Stimulated activated naive CD8-positive, alpha-beta T cell treated with anti-CD3 and anti-CD28 coated beads, Interleukin-15, Interleukin-2, amounts not matched to agents 100 ng/mL and 50 ng/mL, for 24 hours (primary cell): ENCODE results near the gene MAPKBP1.

Source experiments
- H3K27ac Mint-ChIP-seq: one replicate; pipeline ENCODE4 v1.8.0; 2021; ENCODE audit warnings: mild to moderate bottlenecking, mixed read lengths
- H3K27me3 Mint-ChIP-seq: one replicate; pipeline ENCODE4 v1.8.0; 2021; ENCODE audit warnings: mixed read lengths
- H3K36me3 Mint-ChIP-seq: one replicate; pipeline ENCODE4 v1.8.0; 2021; ENCODE audit warnings: low read depth, mixed read lengths
- H3K4me1 Mint-ChIP-seq: one replicate; pipeline ENCODE4 v1.8.0; 2021; ENCODE audit warnings: low read depth, mixed read lengths
- H3K4me3 Mint-ChIP-seq: one replicate; pipeline ENCODE4 v1.8.0; 2021; ENCODE audit warnings: mild to moderate bottlenecking, mixed read lengths
- H3K9me3 Mint-ChIP-seq: one replicate; pipeline ENCODE4 v1.8.0; 2021; ENCODE audit warnings: mixed read lengths

The MAPKBP1 gene

DNA sequence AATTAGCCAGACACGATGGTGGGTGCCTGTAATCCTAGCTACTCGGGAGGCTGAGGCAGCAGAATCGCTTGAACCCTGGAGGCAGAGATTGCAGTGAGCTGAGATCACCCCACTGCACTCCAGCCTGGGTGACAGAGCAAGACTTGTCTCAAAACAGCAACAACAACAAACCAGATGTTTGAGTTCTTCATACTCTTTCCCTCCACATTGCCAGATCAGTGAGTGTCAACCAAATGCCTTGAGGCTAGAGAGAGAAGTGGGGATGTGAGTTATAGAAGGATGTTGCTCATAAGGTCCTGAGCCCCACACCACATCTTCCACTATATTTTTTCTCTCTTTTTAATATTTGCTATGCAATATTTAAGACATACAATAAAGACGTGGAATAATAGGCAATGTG lies 19.8 kb downstream of the MAPKBP1 start:
- H3K27me3 Mint-ChIP-seq = no peaks in the 10 kb centered on the region
- H3K36me3 Mint-ChIP-seq = no peaks in the 10 kb centered on the region
- H3K9me3 Mint-ChIP-seq = no peaks in the 10 kb centered on the region
- H3K27ac Mint-ChIP-seq = no peak overlapping the region
- peaks cover 62% of the 10 kb centered on the region for H3K4me1 Mint-ChIP-seq
- no peak overlapping the region for H3K4me3 Mint-ChIP-seq

DNA sequence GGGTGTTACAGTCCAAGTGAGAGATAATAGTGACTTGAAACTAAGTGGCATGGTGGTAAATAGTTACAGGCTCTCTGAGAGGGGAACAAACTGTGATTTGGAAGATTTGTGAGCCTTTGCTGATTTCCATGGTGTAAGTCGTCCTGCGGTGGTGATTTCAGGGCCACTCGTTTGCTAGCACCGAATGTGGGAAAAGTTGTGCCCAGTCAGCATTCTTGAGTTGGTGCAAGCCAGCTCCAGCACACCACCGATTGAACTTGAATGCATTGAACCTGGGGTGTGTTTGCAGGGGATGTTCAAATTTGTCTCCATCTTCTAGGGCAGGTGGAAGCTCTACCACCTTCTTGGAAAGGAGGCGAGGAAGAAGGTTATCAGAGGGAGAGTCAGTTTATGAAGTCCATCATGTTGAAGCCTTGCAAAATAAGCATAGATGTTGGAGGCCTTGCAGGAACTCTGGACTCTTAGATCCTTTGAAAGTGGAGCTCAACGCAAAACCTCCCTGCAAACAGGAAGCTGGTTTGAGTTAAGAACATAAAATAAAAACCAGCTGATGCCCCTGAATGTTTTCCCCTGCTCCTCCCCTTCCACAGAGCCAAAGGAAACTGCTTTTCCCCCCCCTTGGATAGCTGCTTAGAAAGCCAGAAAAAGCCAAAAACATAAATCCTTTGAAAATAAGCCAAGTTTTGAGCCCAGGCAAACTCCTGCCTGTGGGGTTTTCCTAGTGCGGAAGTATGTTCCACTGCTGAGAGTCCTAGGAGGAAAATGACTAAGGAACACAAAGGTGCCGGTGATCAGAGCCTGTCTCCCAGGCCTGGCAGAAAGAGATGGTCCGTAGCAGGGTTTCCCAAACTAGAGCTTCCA lies 21.9 kb downstream of the MAPKBP1 start:
- Mint-ChIP-seq H3K4me1 (peaks cover 48% of the 10 kb centered on the region), H3K4me3 (no peak overlapping the region), H3K9me3 (no peaks in the 10 kb centered on the region), H3K27ac (no peak overlapping the region), H3K36me3 (peaks cover 13% of the 10 kb centered on the region), H3K27me3 (no peaks in the 10 kb centered on the region)

- Mint-ChIP-seq H3K27me3 (no peaks in the 10 kb centered on the region), H3K27ac (peak overlapping the region; percentile 26), H3K4me1 (peaks cover 39% of the 10 kb centered on the region), H3K4me3 (no peak overlapping the region), H3K36me3 (peaks cover 14% of the 10 kb centered on the region), H3K9me3 (no peaks in the 10 kb centered on the region)
These were observed 23.1 kb downstream of the MAPKBP1 start for GRCh38 chr15:41797201-41797944.

DNA sequence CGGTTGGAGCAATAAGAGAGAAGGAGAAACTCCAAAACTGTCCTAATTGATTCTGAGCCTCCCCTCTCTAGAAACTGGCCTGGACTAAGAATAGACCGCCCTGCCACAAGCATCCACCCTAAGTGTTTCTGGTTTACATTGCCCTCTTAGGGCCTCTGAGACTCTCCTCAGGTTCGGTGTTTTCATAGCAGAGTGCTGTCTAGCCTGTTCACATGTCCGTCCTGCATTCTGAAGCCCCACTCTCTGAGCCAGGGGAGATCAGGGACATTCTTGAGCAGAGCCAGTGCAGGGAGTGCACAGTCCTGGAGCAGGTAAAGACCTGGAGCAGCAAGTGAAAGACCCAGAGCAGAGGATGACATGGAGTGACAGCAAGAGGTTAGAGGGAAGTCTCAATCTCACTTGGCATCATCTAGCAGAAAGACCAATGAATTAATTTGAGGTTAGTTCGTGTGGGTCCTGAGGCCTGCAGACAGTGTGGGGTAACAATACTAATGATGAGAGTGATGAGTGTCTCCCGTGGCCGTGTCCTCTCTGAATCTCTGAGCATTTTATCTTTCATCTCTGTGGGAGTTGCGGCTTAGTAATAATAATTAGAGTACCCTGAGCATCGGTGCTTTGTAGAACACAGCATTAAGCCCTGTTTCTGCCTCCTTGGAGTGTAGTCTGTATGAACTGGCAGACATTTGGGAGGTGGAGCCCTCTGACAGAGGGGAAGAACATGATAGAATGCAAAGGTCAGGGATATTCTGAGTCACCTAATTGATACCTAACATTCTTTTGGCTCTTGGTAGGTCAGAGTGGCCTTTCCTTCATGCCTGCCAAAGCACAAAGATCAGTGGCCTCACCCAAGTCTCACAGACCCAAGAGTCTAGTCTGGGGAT lies 24.6 kb downstream of the MAPKBP1 start:
- H3K27me3 Mint-ChIP-seq = no peaks in the 10 kb centered on the region
- H3K27ac Mint-ChIP-seq = peak overlapping the region; percentile 56
- peaks cover 14% of the 10 kb centered on the region for H3K36me3 Mint-ChIP-seq
- no peaks in the 10 kb centered on the region for H3K9me3 Mint-ChIP-seq
- peaks cover 39% of the 10 kb centered on the region for H3K4me1 Mint-ChIP-seq
- no peak overlapping the region for H3K4me3 Mint-ChIP-seq

GRCh38 chr15:41799488-41799805 lies 25.2 kb downstream of the MAPKBP1 start:
- H3K27ac Mint-ChIP-seq = no peak overlapping the region
- H3K9me3 Mint-ChIP-seq = no peaks in the 10 kb centered on the region

GRCh38 chr15:41801185-41801584 lies 26.9 kb downstream of the MAPKBP1 start:
- Mint-ChIP-seq H3K4me3 (no peak overlapping the region), H3K4me1 (peaks cover 35% of the 10 kb centered on the region), H3K36me3 (peaks cover 14% of the 10 kb centered on the region), H3K27me3 (no peaks in the 10 kb centered on the region), H3K27ac (no peak overlapping the region), H3K9me3 (no peaks in the 10 kb centered on the region)

More at GRCh38 chr15:41799488-41799805, 25.2 kb downstream of the MAPKBP1 start:
- no peaks in the 10 kb centered on the region for H3K27me3 Mint-ChIP-seq
- H3K4me3 Mint-ChIP-seq = no peak overlapping the region
- H3K4me1 Mint-ChIP-seq = peaks cover 39% of the 10 kb centered on the region
- H3K36me3 Mint-ChIP-seq = peaks cover 14% of the 10 kb centered on the region

- H3K4me3 Mint-ChIP-seq = no peak overlapping the region
- H3K9me3 Mint-ChIP-seq = no peaks in the 10 kb centered on the region
- H3K27me3 Mint-ChIP-seq = no peaks in the 10 kb centered on the region
- peaks cover 30% of the 10 kb centered on the region for H3K4me1 Mint-ChIP-seq
- peaks cover 14% of the 10 kb centered on the region for H3K36me3 Mint-ChIP-seq
- no peak overlapping the region for H3K27ac Mint-ChIP-seq
These were observed 27.7 kb downstream of the MAPKBP1 start for GRCh38 chr15:41801850-41802455.

- Mint-ChIP-seq H3K27me3 (no peaks in the 10 kb centered on the region), H3K36me3 (peaks cover 14% of the 10 kb centered on the region), H3K27ac (no peak overlapping the region), H3K9me3 (no peaks in the 10 kb centered on the region), H3K4me3 (no peak overlapping the region), H3K4me1 (peaks cover 14% of the 10 kb centered on the region)
These were observed 30.1 kb downstream of the MAPKBP1 start for GRCh38 chr15:41804361-41804760.

DNA sequence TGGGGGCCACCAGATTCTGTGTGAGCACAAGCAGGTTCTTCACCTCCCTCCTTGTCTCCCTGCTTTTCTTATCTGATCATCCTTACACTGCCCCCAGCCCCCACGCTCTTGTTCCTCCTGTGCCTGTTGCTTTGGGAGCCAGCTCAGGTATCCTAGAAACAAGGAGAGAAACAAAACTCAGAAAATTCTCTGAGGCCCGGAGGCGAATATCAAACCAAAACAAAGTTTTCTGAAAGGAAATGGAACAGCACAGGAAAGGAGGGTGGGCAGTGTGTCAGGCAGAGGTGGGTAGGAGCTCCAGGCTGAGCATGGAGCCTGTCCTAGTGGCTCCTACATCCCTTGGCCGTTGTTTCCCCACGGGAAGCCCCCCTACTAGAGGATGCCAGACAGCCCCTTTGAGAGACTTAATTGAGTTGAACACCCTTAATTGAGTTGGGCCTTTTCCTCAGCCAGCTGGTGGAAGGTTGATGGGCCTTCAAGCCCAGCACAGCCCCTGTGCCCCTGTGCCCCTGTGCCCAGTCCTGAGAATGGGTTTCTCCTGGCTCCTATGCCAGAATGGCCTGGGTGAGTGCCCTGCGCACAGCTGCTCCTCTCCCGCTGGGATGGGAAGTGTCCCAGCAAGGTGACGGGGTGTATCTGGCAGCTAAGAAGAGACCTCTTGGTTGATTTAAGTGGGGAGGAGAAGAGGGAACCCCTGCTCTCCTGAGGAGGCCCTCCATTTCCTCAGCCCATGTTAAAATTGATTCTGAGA lies 30.8 kb downstream of the MAPKBP1 start:
- H3K27me3 Mint-ChIP-seq = no peaks in the 10 kb centered on the region
- H3K27ac Mint-ChIP-seq = no peak overlapping the region
- peaks cover 10% of the 10 kb centered on the region for H3K4me1 Mint-ChIP-seq
- peaks cover 12% of the 10 kb centered on the region for H3K36me3 Mint-ChIP-seq
- no peak overlapping the region for H3K4me3 Mint-ChIP-seq
- H3K9me3 Mint-ChIP-seq = no peaks in the 10 kb centered on the region

DNA sequence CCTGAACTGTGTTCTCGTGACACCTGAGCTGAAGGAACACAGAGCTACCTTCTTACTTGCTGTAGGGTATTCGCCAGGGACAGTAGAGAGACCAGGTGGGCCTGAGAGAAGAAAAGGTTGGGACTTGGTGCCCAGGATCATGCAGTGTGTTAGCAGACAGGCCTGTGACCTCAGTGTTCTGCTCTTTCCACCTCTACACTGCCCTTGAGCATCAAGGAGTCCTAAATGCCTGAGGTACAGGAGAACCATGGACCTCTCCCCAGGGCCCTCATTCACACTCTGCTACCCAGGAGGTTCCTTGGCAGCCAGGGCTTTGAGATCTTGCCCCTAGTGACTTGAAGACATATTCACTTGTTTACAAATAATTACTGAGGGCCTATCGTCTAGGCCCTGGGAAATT lies 31.4 kb downstream of the MAPKBP1 start:
- Mint-ChIP-seq H3K4me3 (no peak overlapping the region), H3K9me3 (no peaks in the 10 kb centered on the region), H3K27ac (no peak overlapping the region)

DNA sequence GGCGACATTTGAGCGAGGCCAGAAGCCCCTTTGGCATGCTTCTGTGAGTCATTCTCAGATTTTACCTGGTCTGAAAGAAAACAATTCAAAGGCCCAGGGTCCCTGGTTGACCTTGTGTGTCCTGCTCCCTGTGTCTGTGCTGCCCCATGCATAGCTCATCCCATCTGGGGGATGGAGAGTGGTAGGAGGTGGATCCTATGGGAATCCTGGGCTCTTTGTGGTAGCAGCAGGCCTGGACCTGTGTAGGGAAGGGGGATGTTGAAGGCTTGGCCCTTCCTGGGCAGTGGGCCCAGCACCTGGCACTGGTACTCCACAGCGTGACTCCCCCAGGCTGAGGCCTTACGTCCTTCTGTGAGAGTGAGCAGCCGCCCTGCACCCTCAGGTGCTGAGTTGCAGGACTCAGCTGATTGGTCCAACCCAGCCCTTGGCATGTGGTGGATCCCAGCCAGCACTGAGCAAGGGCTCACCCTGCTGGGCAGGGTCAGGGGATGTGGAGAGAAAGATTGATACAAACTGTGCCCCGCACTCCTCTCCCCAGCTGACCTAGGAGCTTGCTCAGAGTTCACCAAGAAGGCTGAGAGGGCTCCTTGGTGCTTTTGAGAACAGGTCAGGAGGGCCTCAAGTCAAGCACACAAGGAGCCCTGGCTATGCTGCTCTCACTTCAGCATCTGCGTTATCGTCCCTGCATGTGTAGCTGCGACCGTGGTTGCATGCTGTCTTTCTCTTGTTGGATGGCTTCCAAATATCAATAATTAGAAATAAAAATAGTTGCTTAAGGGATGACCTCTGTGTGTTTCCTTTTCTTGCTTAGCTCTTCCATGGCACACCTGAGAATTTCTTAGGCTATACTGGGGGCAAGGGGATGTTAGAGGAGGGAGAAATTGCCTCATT lies 32.3 kb downstream of the MAPKBP1 start:
- no peaks in the 10 kb centered on the region for H3K36me3 Mint-ChIP-seq
- no peaks in the 10 kb centered on the region for H3K9me3 Mint-ChIP-seq
- H3K4me3 Mint-ChIP-seq = no peak overlapping the region
- H3K4me1 Mint-ChIP-seq = peaks cover 10% of the 10 kb centered on the region
- H3K27me3 Mint-ChIP-seq = no peaks in the 10 kb centered on the region
- H3K27ac Mint-ChIP-seq = no peak overlapping the region

More for the DNA sequence above, 31.4 kb downstream of the MAPKBP1 start:
- Mint-ChIP-seq H3K36me3 (peaks cover 6% of the 10 kb centered on the region), H3K27me3 (no peaks in the 10 kb centered on the region), H3K4me1 (peaks cover 10% of the 10 kb centered on the region)

- Mint-ChIP-seq H3K27ac (peak overlapping the region; percentile 33), H3K4me1 (peaks cover 10% of the 10 kb centered on the region), H3K27me3 (no peaks in the 10 kb centered on the region)
These were observed 34.8 kb downstream of the MAPKBP1 start for GRCh38 chr15:41809121-41809520.

GRCh38 chr15:41809526-41810220 lies 35.4 kb downstream of the MAPKBP1 start:
- Mint-ChIP-seq H3K9me3 (no peaks in the 10 kb centered on the region), H3K27me3 (no peaks in the 10 kb centered on the region), H3K36me3 (peaks cover 9% of the 10 kb centered on the region), H3K4me1 (peaks cover 8% of the 10 kb centered on the region), H3K27ac (peak overlapping the region; percentile 26), H3K4me3 (no peak overlapping the region)

More at GRCh38 chr15:41809121-41809520, 34.8 kb downstream of the MAPKBP1 start:
- no peak overlapping the region for H3K4me3 Mint-ChIP-seq
- no peaks in the 10 kb centered on the region for H3K9me3 Mint-ChIP-seq
- H3K36me3 Mint-ChIP-seq = peaks cover 4% of the 10 kb centered on the region
